ENCODE results near the gene SSRP1. TPM values are rescaled to one million over a fixed set of nuclear protein-coding genes. Genes with fewer than 3 reads are reported as not detected.
A peak's percentile ranks its signal among the peaks of the same experiment; 100 is the strongest.

SSRP1 gene
- total and polyA plus RNA-seq, 9 of the 15 experiments (the other 6 are each of a cell fraction or from before 2014, with no cell fraction given): 91.1 to 416 (median 245) TPM

DNA sequence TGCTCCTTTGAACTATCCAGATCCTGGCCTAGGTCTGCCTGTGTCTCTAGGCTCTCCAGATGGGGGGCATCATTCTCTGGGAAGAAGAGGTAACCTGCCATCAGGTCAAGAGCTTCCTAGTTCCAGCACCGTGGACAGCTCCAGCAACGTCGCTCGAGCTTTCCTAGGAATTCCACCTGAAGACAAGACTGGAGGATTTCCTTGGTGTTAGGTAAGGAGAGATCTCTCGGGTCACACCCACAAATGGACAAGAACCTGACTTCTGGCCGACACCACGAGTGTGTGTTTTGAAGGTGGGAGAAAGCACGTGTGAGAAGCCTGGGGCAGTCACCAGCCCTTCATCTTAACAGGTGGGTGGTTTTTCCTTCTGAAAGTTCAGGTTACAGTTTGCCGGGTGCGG lies 44.0 kb upstream of the SSRP1 start (continued):
- TF ChIP-seq ZBTB33 (CRISPR knock-in tag; IDR thresholded peaks at IDR 0.05) (no peak), NR2F6 (CRISPR knock-in tag; IDR thresholded peaks at IDR 0.05) (no peak), KLF16 (IDR thresholded peaks at IDR 0.05) (no peak), ZNF830 (CRISPR knock-in tag; IDR thresholded peaks at IDR 0.05) (no peak), FOXK2 (conservative IDR thresholded peaks at IDR 0.05 in 1 of 2, IDR thresholded peaks at IDR 0.05 in 1 of 2; ENCODE audit: low read depth in 2 of 2) (no peak), RCOR1 (IDR thresholded peaks at IDR 0.05; ENCODE audit: borderline replicate concordance in 1 of 2, low read depth in 2 of 2, low read length in 2 of 2) (peak in 1 of 2 experiments; percentile 62; a peak in 1 of 4 replicates), KAT8 (IDR thresholded peaks at IDR 0.05; ENCODE audit: low read depth) (no peak), CHD1 (IDR thresholded peaks at IDR 0.05; ENCODE audit: low read length) (no peak), ZNF384 (IDR thresholded peaks at IDR 0.05; ENCODE audit: low read depth, low read length) (no peak), ZNF695 (CRISPR knock-in tag; IDR thresholded peaks at IDR 0.05) (no peak), XRCC3 (IDR thresholded peaks at IDR 0.05) (no peak), DLX4 (CRISPR knock-in tag; IDR thresholded peaks at IDR 0.05) (no peak), ZNF134 (CRISPR knock-in tag; conservative IDR thresholded peaks at IDR 0.05) (no peak), TOE1 (IDR thresholded peaks at IDR 0.05; ENCODE audit: borderline replicate concordance) (no peak), TOE1 (CRISPR knock-in tag; IDR thresholded peaks at IDR 0.05; ENCODE audit: borderline replicate concordance, low read depth) (0 out of 2 replicates have a peak, but pooled peaks have one; percentile 50), HNRNPLL (IDR thresholded peaks at IDR 0.05; ENCODE audit: low read depth, low read length, poor library complexity, severe bottlenecking) (no peak), ZNF584 (CRISPR knock-in tag; IDR thresholded peaks at IDR 0.05; ENCODE audit: low read depth) (0 out of 2 replicates have a peak, but pooled peaks have one; percentile 36), ZBTB17 (CRISPR knock-in tag; IDR thresholded peaks at IDR 0.05) (no peak), PTRF (tag; IDR thresholded peaks at IDR 0.05) (no peak)
- TF ChIP-seq, protein P1, sequence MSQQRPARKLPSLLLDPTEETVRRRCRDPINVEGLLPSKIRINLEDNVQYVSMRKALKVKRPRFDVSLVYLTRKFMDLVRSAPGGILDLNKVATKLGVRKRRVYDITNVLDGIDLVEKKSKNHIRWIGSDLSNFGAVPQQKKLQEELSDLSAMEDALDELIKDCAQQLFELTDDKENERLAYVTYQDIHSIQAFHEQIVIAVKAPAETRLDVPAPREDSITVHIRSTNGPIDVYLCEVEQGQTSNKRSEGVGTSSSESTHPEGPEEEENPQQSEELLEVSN (IDR thresholded peaks at IDR 0.05; ENCODE audit: borderline replicate concordance in 1 of 2, extremely low read depth in 1 of 2, insufficient read depth in 1 of 2, insufficient read length in 1 of 2, low read depth in 1 of 2, low read length in 1 of 2, poor library complexity in 1 of 2, severe bottlenecking in 1 of 2): no peak
- TF ChIP-seq, protein P2, sequence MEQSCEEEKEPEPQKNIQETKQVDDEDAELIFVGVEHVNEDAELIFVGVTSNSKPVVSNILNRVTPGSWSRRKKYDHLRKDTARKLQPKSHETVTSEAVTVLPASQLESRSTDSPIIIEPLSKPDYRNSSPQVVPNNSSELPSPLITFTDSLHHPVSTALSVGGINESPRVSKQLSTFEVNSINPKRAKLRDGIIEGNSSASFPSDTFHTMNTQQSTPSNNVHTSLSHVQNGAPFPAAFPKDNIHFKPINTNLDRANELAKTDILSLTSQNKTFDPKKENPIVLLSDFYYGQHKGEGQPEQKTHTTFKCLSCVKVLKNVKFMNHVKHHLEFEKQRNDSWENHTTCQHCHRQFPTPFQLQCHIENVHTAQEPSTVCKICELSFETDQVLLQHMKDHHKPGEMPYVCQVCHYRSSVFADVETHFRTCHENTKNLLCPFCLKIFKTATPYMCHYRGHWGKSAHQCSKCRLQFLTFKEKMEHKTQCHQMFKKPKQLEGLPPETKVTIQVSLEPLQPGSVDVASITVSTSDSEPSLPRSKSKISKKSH (CRISPR knock-in tag; IDR thresholded peaks at IDR 0.05): no peak
- TF ChIP-seq, protein P3, sequence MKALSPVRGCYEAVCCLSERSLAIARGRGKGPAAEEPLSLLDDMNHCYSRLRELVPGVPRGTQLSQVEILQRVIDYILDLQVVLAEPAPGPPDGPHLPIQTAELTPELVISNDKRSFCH (CRISPR knock-in tag; IDR thresholded peaks at IDR 0.05): no peak
- TF ChIP-seq, protein P3 (tag; IDR thresholded peaks at IDR 0.05): no peak

Measured in K562 (cell line).